Esophagus muscularis mucosa (tissue), 4 donors: ENCODE measurements around the gene HAPLN1.

Experiments used
- CTCF ChIP-seq, 3 experiments: fragments of 200-600 bp in 2 of 3; fragments of 450-650 bp in 1 of 3; sonication (generic) in 2 of 3; IDR thresholded peaks; one replicate each; pipeline ENCODE4 v1.5.1; 2017 to 2019; ENCODE audit warnings: antibody characterized with exemption in 3 of 3, mild to moderate bottlenecking in 2 of 3, moderate library complexity in 1 of 3
- EP300 ChIP-seq: sonication (generic); formaldehyde crosslinking; IDR thresholded peaks from one replicate; pipeline ENCODE4 v1.6.1; 2017; ENCODE audit warnings: antibody characterized with exemption
- POLR2A ChIP-seq: fragments of 450-650 bp; IDR thresholded peaks from one replicate; pipeline ENCODE4 v1.6.1; 2017; ENCODE audit warnings: antibody characterized with exemption, moderate library complexity, mild to moderate bottlenecking, low read depth
- POLR2AphosphoS5 ChIP-seq, 2 donors: sonication (generic); formaldehyde crosslinking; IDR thresholded peaks; one replicate each; pipeline ENCODE4 v1.6.1; 2017; ENCODE audit warnings: antibody characterized with exemption in 2 of 2

- TF ChIP-seq CTCF (IDR thresholded peaks at IDR 0.05) (peak; percentile 57 to 79 (median 71)), POLR2A (no peak), EP300 (no peak), POLR2AphosphoS5 (IDR thresholded peaks at IDR 0.05) (no peak)
These were observed 8.6 kb downstream of the HAPLN1 start for GRCh38 chr5:83711982-83712601.
